K562 (cell line): ENCODE measurements around the gene GABARAP. TPM values are rescaled to one million over a fixed set of nuclear protein-coding genes. Genes with fewer than 3 reads are reported as not detected.

Experiments used
- ARID2 ChIP-seq: fragments of 450-650 bp; IDR thresholded peaks from 2 replicates; pipeline ENCODE4 v1.6.1; 2017; ENCODE audit warnings: antibody characterized with exemption, mild to moderate bottlenecking
- BCOR ChIP-seq: fragments of 450-650 bp; IDR thresholded peaks from 2 replicates; pipeline ENCODE4 v1.6.1; 2016
- KLF16 ChIP-seq: IDR thresholded peaks from 2 replicates; pipeline ENCODE4 v1.6.1; 2016; ENCODE audit warnings: antibody characterized with exemption
- NCOA2 ChIP-seq, 2 experiments: fragments of 450-650 bp; IDR thresholded peaks; 2 replicates each; pipeline ENCODE4 v1.6.1; 2018; ENCODE audit warnings: mild to moderate bottlenecking in 2 of 2, moderate library complexity in 1 of 2; ENCODE audit not compliant: partially characterized antibody in 2 of 2
- NR3C1 ChIP-seq: sonication (generic); formaldehyde crosslinking; IDR thresholded peaks from 2 replicates; pipeline ENCODE4 v1.8.1; 2022; ENCODE audit warnings: missing genetic modification reagents
- PHB ChIP-seq: fragments of 250-450 bp; sonication (Bioruptor Pico); IDR thresholded peaks from 2 replicates; pipeline ENCODE4 v1.5.0; 2021
- PHB2 ChIP-seq: fragments of 450-650 bp; IDR thresholded peaks from 2 replicates; pipeline ENCODE4 v1.6.1; 2017; ENCODE audit warnings: low read depth
- POLR2AphosphoS2 ChIP-seq: IDR thresholded peaks from 2 replicates; pipeline ENCODE4 v1.6.1; 2012; ENCODE audit warnings: low read length, improper control_type of control experiment
- POLR2G ChIP-seq: fragments of 200-400 bp; formaldehyde crosslinking; IDR thresholded peaks from 2 replicates; pipeline ENCODE4 v1.6.1; 2017; ENCODE audit warnings: low read depth, mild to moderate bottlenecking, antibody characterized with exemption, low read length, moderate library complexity
- RBFOX2 ChIP-seq: fragments of 200-400 bp; formaldehyde crosslinking; IDR thresholded peaks from 2 replicates; pipeline ENCODE4 v1.6.1; 2017; ENCODE audit warnings: low read depth, mild to moderate bottlenecking, low read length, moderate library complexity
- SMAD3 ChIP-seq: fragments of 450-650 bp; formaldehyde crosslinking; conservative IDR thresholded peaks from 2 replicates; pipeline ENCODE4 v1.4.0; 2020; ENCODE audit warnings: mild to moderate bottlenecking
- SPI1 ChIP-seq: IDR thresholded peaks from 2 replicates; pipeline ENCODE4 v1.6.1; 2011; ENCODE audit warnings: low read depth, low read length, control low read depth, borderline replicate concordance
- SUPT5H ChIP-seq: fragments of 450-650 bp; IDR thresholded peaks from 2 replicates; pipeline ENCODE4 v1.6.1; 2016
- TARDBP ChIP-seq: fragments of 450-650 bp; IDR thresholded peaks from 2 replicates; pipeline ENCODE4 v1.6.1; 2016
- ZBED1 ChIP-seq: IDR thresholded peaks from 2 replicates; pipeline ENCODE4 v1.6.1; 2014
- ZNF23 ChIP-seq: fragments of 250-450 bp; sonication (Bioruptor Pico); IDR thresholded peaks from 2 replicates; pipeline ENCODE4 v1.4.0; 2020; ENCODE audit warnings: mild to moderate bottlenecking
- ZNF408 ChIP-seq: fragments of 250-450 bp; sonication (Bioruptor Pico); IDR thresholded peaks from 2 replicates; pipeline ENCODE4 v1.4.0; 2020; ENCODE audit warnings: low read depth, mild to moderate bottlenecking, moderate library complexity
- ZNF444 ChIP-seq: fragments of 250-450 bp; sonication (Bioruptor Pico); IDR thresholded peaks from 2 replicates; pipeline ENCODE4 v1.4.0; 2020; ENCODE audit warnings: mild to moderate bottlenecking, moderate library complexity
- polyA plus RNA-seq, 8 experiments: library from polyadenylated mRNA; depleted of rRNA in 4 of 8; stranded (reverse) in 5 of 8; unstranded in 3 of 8; fragments of >200 nt; fragmentation: Nextera tagmentation in 2 of 8; fragmentation: Illumina TruSeq in 1 of 8; extraction: Ambion mirVana in 2 of 8; extraction: Trizol in 1 of 8; gene quantifications; 2 replicates each; pipeline versions ENCODE4 v1.2.1 to v1.2.3, GENCODE V29; 2011 to 2014; ENCODE audit warnings: inconsistent platforms in 1 of 8, missing spikeins in 1 of 8
- total RNA-seq, 7 experiments: library from RNA; depleted of rRNA in 6 of 7; stranded (reverse); fragments of >200 nt in 6 of 7; fragmentation: Illumina TruSeq in 2 of 7; extraction: Trizol in 2 of 7; gene quantifications; 2 replicates each; pipeline versions ENCODE4 v1.2.1 to v1.2.3, GENCODE V29; 2011 to 2021; ENCODE audit warnings: low replicate concordance in 1 of 7
- TF ChIP-seq, protein P1 (sequence below): fragments of 450-650 bp; formaldehyde crosslinking; IDR thresholded peaks from 2 replicates; pipeline ENCODE4 v1.4.0; 2020; ENCODE audit warnings: mild to moderate bottlenecking, moderate library complexity
- TF ChIP-seq, protein P2 (sequence below): sonication (generic); formaldehyde crosslinking; IDR thresholded peaks from 2 replicates; pipeline ENCODE4 v1.8.1; 2023; ENCODE audit warnings: mild to moderate bottlenecking, missing genetic modification reagents
- TF ChIP-seq, protein P3 (sequence below), 2 experiments: fragments of 450-650 bp; IDR thresholded peaks; 2 replicates each; pipeline ENCODE4 v1.6.1; 2016
- TF ChIP-seq, protein P4 (sequence below): IDR thresholded peaks from 2 replicates; pipeline ENCODE4 v1.6.1; 2014; ENCODE audit warnings: antibody characterized with exemption
- TF ChIP-seq, protein P5 (sequence below): fragments of 250-450 bp; sonication (Bioruptor Pico); IDR thresholded peaks from 2 replicates; pipeline ENCODE4 v1.8.0; 2021; ENCODE audit warnings: borderline replicate concordance, mild to moderate bottlenecking, moderate library complexity; ENCODE audit not compliant: poor library complexity, severe bottlenecking

Gene GABARAP
- total and polyA plus RNA-seq, 9 of the 15 experiments (the other 6 are each of a cell fraction or from before 2014, with no cell fraction given) = 47.5 to 373 (median 152) TPM

DNA sequence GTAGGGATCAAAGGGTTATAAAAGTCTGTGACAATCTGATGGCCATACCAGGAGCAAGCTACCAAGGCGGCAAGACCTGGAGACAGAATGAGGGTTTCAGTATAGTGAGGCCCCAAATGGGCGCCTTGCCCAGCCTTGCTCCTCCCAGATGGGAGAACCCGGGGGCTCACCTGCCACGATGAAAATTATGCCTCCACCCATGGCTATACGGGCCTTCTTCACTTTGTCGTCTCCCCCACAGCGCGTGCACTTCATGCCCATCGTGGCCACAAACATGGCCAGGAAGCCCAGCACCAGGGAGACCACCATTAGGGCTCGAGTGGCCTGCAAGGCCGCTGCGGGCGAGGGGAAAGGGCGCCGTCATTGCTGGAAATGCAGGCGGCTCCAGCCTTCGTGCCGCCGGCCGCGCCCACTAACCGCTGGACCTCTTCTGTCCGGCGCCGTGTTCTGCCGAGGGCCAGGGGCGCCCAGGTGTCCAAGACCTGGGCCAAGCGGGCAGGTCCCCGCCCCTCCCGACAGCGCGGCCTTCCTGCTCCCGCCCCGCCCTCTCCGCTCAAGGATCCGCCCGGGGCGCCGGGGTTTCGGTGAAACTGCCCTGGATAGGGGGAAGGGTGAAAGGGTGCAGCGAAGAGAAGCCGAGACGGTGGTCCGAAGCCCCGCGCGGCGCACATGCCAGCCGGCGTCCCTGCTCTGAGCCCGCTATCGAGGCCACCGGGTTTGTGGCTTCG lies 18.6 kb upstream of the GABARAP start (continued):
- no peak for TF ChIP-seq ZNF444 (CRISPR knock-in tag)
- TF ChIP-seq PHB2 = no peak
- no peak for TF ChIP-seq NR3C1
- TF ChIP-seq RBFOX2 = peak; percentile 62
- no peak for TF ChIP-seq SMAD3 (CRISPR knock-in tag)
- TF ChIP-seq ZBED1 = no peak
- no peak for TF ChIP-seq PHB (CRISPR knock-in tag)
- TF ChIP-seq NCOA2 (IDR thresholded peaks at IDR 0.05; ENCODE audit: partially characterized antibody in 2 of 2) = no peak
- TF ChIP-seq, protein P1, sequence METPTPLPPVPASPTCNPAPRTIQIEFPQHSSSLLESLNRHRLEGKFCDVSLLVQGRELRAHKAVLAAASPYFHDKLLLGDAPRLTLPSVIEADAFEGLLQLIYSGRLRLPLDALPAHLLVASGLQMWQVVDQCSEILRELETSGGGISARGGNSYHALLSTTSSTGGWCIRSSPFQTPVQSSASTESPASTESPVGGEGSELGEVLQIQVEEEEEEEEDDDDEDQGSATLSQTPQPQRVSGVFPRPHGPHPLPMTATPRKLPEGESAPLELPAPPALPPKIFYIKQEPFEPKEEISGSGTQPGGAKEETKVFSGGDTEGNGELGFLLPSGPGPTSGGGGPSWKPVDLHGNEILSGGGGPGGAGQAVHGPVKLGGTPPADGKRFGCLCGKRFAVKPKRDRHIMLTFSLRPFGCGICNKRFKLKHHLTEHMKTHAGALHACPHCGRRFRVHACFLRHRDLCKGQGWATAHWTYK (CRISPR knock-in tag) = no peak
- TF ChIP-seq, protein P2, sequence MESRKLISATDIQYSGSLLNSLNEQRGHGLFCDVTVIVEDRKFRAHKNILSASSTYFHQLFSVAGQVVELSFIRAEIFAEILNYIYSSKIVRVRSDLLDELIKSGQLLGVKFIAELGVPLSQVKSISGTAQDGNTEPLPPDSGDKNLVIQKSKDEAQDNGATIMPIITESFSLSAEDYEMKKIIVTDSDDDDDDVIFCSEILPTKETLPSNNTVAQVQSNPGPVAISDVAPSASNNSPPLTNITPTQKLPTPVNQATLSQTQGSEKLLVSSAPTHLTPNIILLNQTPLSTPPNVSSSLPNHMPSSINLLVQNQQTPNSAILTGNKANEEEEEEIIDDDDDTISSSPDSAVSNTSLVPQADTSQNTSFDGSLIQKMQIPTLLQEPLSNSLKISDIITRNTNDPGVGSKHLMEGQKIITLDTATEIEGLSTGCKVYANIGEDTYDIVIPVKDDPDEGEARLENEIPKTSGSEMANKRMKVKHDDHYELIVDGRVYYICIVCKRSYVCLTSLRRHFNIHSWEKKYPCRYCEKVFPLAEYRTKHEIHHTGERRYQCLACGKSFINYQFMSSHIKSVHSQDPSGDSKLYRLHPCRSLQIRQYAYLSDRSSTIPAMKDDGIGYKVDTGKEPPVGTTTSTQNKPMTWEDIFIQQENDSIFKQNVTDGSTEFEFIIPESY (CRISPR knock-in tag) = peak; percentile 63
- 0 out of 2 replicates have a peak, but pooled peaks have one; percentile 35 for TF ChIP-seq SUPT5H
- no peak for TF ChIP-seq ARID2
- TF ChIP-seq ZNF408 (CRISPR knock-in tag) = no peak
- TF ChIP-seq POLR2AphosphoS2 = peak; percentile 73; the same call in 1 of the 2 replicates
- TF ChIP-seq POLR2G = peak; percentile 34
- TF ChIP-seq BCOR = no peak
- no peak for TF ChIP-seq TARDBP
- no peak for TF ChIP-seq ZNF23
- TF ChIP-seq, protein P3, sequence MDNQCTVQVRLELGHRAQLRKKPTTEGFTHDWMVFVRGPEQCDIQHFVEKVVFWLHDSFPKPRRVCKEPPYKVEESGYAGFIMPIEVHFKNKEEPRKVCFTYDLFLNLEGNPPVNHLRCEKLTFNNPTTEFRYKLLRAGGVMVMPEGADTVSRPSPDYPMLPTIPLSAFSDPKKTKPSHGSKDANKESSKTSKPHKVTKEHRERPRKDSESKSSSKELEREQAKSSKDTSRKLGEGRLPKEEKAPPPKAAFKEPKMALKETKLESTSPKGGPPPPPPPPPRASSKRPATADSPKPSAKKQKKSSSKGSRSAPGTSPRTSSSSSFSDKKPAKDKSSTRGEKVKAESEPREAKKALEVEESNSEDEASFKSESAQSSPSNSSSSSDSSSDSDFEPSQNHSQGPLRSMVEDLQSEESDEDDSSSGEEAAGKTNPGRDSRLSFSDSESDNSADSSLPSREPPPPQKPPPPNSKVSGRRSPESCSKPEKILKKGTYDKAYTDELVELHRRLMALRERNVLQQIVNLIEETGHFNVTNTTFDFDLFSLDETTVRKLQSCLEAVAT (IDR thresholded peaks at IDR 0.05) = no peak
- TF ChIP-seq, protein P4, sequence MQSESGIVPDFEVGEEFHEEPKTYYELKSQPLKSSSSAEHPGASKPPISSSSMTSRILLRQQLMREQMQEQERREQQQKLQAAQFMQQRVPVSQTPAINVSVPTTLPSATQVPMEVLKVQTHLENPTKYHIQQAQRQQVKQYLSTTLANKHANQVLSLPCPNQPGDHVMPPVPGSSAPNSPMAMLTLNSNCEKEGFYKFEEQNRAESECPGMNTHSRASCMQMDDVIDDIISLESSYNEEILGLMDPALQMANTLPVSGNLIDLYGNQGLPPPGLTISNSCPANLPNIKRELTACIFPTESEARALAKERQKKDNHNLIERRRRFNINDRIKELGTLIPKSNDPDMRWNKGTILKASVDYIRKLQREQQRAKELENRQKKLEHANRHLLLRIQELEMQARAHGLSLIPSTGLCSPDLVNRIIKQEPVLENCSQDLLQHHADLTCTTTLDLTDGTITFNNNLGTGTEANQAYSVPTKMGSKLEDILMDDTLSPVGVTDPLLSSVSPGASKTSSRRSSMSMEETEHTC = no peak
- TF ChIP-seq, protein P5, sequence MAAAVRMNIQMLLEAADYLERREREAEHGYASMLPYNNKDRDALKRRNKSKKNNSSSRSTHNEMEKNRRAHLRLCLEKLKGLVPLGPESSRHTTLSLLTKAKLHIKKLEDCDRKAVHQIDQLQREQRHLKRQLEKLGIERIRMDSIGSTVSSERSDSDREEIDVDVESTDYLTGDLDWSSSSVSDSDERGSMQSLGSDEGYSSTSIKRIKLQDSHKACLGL (CRISPR knock-in tag) = no peak
- TF ChIP-seq SPI1 = no peak
- TF ChIP-seq KLF16 = no peak
